Endothelial cell of umbilical vein (primary cell): Measurements from ENCODE around the gene CAMK2N2. TPM values are rescaled to one million over a fixed set of nuclear protein-coding genes. Genes with fewer than 3 reads are reported as not detected.

Source experiments
- BruUV-seq: library from RNA; stranded (reverse); fragments of 400-500 nt; replicated peaks from 2 replicates; lab custom pipeline; 2021; lab: Mats Ljungman, UMichigan
- CTCF ChIA-PET: fragments of 300-600, 350-600 bp; sonication (Branson Sonifier 250); formaldehyde crosslinking; loops from one replicate; lab custom pipeline; 2021; ENCODE audit warnings: antibody characterized with exemption, inconsistent platforms; lab: Charles Lee
- POLR2A ChIA-PET: fragments of 300-600, 350-600 bp; sonication (Branson Sonifier 250); formaldehyde crosslinking; loops from one replicate; lab custom pipeline; 2021; ENCODE audit warnings: antibody characterized with exemption, inconsistent platforms; lab: Charles Lee
- DNase-seq: peaks from one replicate; pipeline ENCODE4 v3.0.0-alpha.2; 2011; ENCODE audit warnings: low read depth, low spot score
- FAIRE-seq: peaks from 2 replicates; lab custom pipeline; 2011; peaks lifted over from hg19 to GRCh38; lab: Jason Lieb, UNC
- H2AFZ ChIP-seq: 2 replicates; pipeline ENCODE4 v1.6.0; 2012; ENCODE audit warnings: low read depth, low read length, control low read depth, inconsistent platforms
- H3K27ac ChIP-seq: 2 replicates; pipeline ENCODE4 v1.5.1; 2011; ENCODE audit warnings: low read depth, mild to moderate bottlenecking, control low read depth, low read length, moderate library complexity; ENCODE audit not compliant: insufficient read depth
- H3K27me3 ChIP-seq, 2 experiments: 2 replicates each; pipeline versions ENCODE4 v1.6.0 to v1.6.1; 2011; ENCODE audit warnings: low read length in 2 of 2, mixed read lengths in 1 of 2; ENCODE audit not compliant: control insufficient read depth in 2 of 2, insufficient read depth in 2 of 2
- H3K36me3 ChIP-seq, 2 experiments: 2 replicates in 1 of 2; 3 replicates in 1 of 2; pipeline ENCODE4 v1.5.1; 2011; ENCODE audit warnings: low read length in 2 of 2, mild to moderate bottlenecking in 1 of 2, moderate library complexity in 1 of 2; ENCODE audit not compliant: control insufficient read depth in 2 of 2, insufficient read depth in 2 of 2; ENCODE audit errors: extremely low read depth in 1 of 2
- H3K4me1 ChIP-seq: 3 replicates; pipeline ENCODE4 v1.5.1; 2011; ENCODE audit warnings: mild to moderate bottlenecking, low read length; ENCODE audit not compliant: control insufficient read depth, insufficient read depth; ENCODE audit errors: extremely low read depth
- H3K4me2 ChIP-seq: 2 replicates; pipeline ENCODE4 v1.6.1; 2011; ENCODE audit warnings: low read length, control low read depth, mixed read lengths; ENCODE audit not compliant: insufficient read depth
- H3K4me3 ChIP-seq, 3 experiments: fragments of 200-600 bp in 1 of 3; sonication (generic), shearing (Covaris generic) in 1 of 3; replicated peaks in 1 of 3; 2 replicates each; pipeline ENCODE4 v1.5.1; 2011 to 2016; ENCODE audit warnings: control low read depth in 3 of 3, low read length in 3 of 3, mild to moderate bottlenecking in 2 of 3, inconsistent platforms in 1 of 3, low read depth in 1 of 3, moderate library complexity in 1 of 3; ENCODE audit not compliant: insufficient read depth in 1 of 3
- H3K79me2 ChIP-seq: 2 replicates; pipeline ENCODE4 v1.6.0; 2012; ENCODE audit warnings: low read length, inconsistent platforms; ENCODE audit not compliant: control insufficient read depth, insufficient read depth
- H3K9ac ChIP-seq: replicated peaks from 2 replicates; pipeline ENCODE3; 2011; ENCODE audit warnings: low read length, control low read depth; ENCODE audit not compliant: insufficient read depth; ENCODE audit errors: extremely low read depth
- H3K9me1 ChIP-seq: replicated peaks from 3 replicates; pipeline ENCODE4 v1.6.0; 2011; ENCODE audit warnings: mild to moderate bottlenecking, low read length; ENCODE audit not compliant: control insufficient read depth, insufficient read depth; ENCODE audit errors: extremely low read depth
- H3K9me3 ChIP-seq: replicated peaks from 2 replicates; pipeline ENCODE4 v1.5.1; 2012; ENCODE audit warnings: low read length, inconsistent platforms; ENCODE audit not compliant: control insufficient read depth, insufficient read depth
- H4K20me1 ChIP-seq: replicated peaks from 2 replicates; pipeline ENCODE3; 2011; ENCODE audit warnings: mild to moderate bottlenecking, low read length; ENCODE audit not compliant: control insufficient read depth, insufficient read depth; ENCODE audit errors: extremely low read depth
- CTCF ChIP-seq, 2 donors: IDR thresholded peaks; 1 replicate in 1 of 2; 2 replicates in 1 of 2; pipeline ENCODE4 v1.5.1; 2011; ENCODE audit warnings: low read length in 2 of 2, mild to moderate bottlenecking in 2 of 2, moderate library complexity in 2 of 2, control low read depth in 1 of 2, inconsistent platforms in 1 of 2, low read depth in 1 of 2; ENCODE audit not compliant: insufficient read depth in 1 of 2; ENCODE audit errors: extremely low read depth in 1 of 2
- EZH2 ChIP-seq: IDR thresholded peaks from 2 replicates; pipeline ENCODE4 v1.6.1; 2012; ENCODE audit warnings: borderline replicate concordance, low read depth, mild to moderate bottlenecking, moderate library complexity, low read length, inconsistent platforms; ENCODE audit not compliant: severe bottlenecking
- FOS ChIP-seq: IDR thresholded peaks from 2 replicates; pipeline ENCODE4 v1.6.1; 2011; ENCODE audit warnings: mild to moderate bottlenecking, low read length, moderate library complexity, borderline replicate concordance; ENCODE audit not compliant: insufficient read depth
- GATA2 ChIP-seq: IDR thresholded peaks from 2 replicates; pipeline ENCODE4 v1.7.0; 2011; ENCODE audit warnings: low read depth, mild to moderate bottlenecking, moderate library complexity, mixed read lengths, low read length; ENCODE audit not compliant: insufficient read length, insufficient read depth
- JUN ChIP-seq: IDR thresholded peaks from 2 replicates; pipeline ENCODE4 v1.6.1; 2011; ENCODE audit warnings: borderline replicate concordance, low read depth; ENCODE audit not compliant: insufficient read length, insufficient read depth
- MAX ChIP-seq: IDR thresholded peaks from 2 replicates; pipeline ENCODE4 v1.6.1; 2011; ENCODE audit not compliant: insufficient read depth, insufficient read length
- MYC ChIP-seq: IDR thresholded peaks from one replicate; pipeline ENCODE4 v1.6.1; 2011; ENCODE audit warnings: mild to moderate bottlenecking, low read depth, low read length
- POLR2A ChIP-seq: IDR thresholded peaks from 2 replicates; pipeline ENCODE4 v1.6.1; 2012; ENCODE audit warnings: low read depth, mild to moderate bottlenecking, control low read depth, low read length
- POLR2AphosphoS5 ChIP-seq: IDR thresholded peaks from 2 replicates; pipeline ENCODE4 v1.6.1; 2012; ENCODE audit warnings: low read depth, mild to moderate bottlenecking, control low read depth, low read length, moderate library complexity; ENCODE audit not compliant: insufficient read depth
- dilution Hi-C: fragments of 300-500 bp; cut with MboI; formaldehyde crosslinking; loops from one replicate; pipeline ENCODE4 v1.15.0; 2019; ENCODE audit warnings: low sequenced_read_pairs; ENCODE audit not compliant: extremely low pct_ligation_motif_present
- intact Hi-C: fragments of 100-400 bp; cut with micrococcal nuclease; formaldehyde crosslinking; loops from one replicate; pipeline ENCODE4 v1.10.0; 2022
- polyA plus RNA-seq, 4 experiments: library from polyadenylated mRNA; depleted of rRNA in 3 of 4; stranded (reverse) in 3 of 4; unstranded in 1 of 4; fragments of >200 nt; gene quantifications; 2 replicates each; pipeline versions ENCODE4 v1.2.1 to v1.2.3, GENCODE V29; 2011 to 2012; ENCODE audit warnings: missing spikeins in 1 of 4
- total RNA-seq: library from RNA; stranded (reverse); gene quantifications from 2 replicates; pipeline ENCODE4 v1.2.3, GENCODE V29; 2021

Gene CAMK2N2
- total and polyA plus RNA-seq, 2 donors (not counting 3 experiments of a cell fraction or from before 2014, with no cell fraction given), result 0.11 TPM; not detected in 1

GRCh38 chr3:184258926-184259325 lies 2.4 kb downstream of the CAMK2N2 start:
- peaks cover 13% of the 10 kb centered on the region for H3K4me1 ChIP-seq
- H3K9ac ChIP-seq, result no peak overlapping the region
- POLR2A ChIA-PET, result no interaction called here
- H3K4me2 ChIP-seq, result no peak overlapping the region
- peaks cover 26 to 34% of the 10 kb centered on the region in 2 experiments for H3K27me3 ChIP-seq
- FAIRE-seq, result no peak
- CTCF ChIA-PET, result interaction anchor here (3.0 to 3.4 kb wide), 3 partner anchors 9 to 32 kb away, joined by 13 to 16 read pairs (median 15); partner anchors contain the start of gene EEF1AKMT4
- H3K79me2 ChIP-seq, result no peaks in the 10 kb centered on the region
- dilution Hi-C loops (no loop called here), intact Hi-C loops (no loop called here)
- H2AFZ ChIP-seq, result no peak overlapping the region
- no peaks in the 10 kb centered on the region for H3K9me3 ChIP-seq
- no peaks in the 10 kb centered on the region for H3K36me3 ChIP-seq
- no peak overlapping the region for H3K27ac ChIP-seq
- TF ChIP-seq EZH2, result no peak
- no peak for TF ChIP-seq MYC
- TF ChIP-seq POLR2A, result no peak
- H3K9me1 ChIP-seq, result no peaks in the 10 kb centered on the region
- H3K4me3 ChIP-seq, result no peak overlapping the region
- no peaks in the 10 kb centered on the region for H4K20me1 ChIP-seq
- no TSS peak for BruUV-seq
- no peak for DNase-seq

GRCh38 chr3:184257083-184257915 lies 4.1 kb downstream of the CAMK2N2 start:
- no peak for FAIRE-seq
- no peaks in the 10 kb centered on the region for H3K9me3 ChIP-seq
- CTCF ChIA-PET, result interaction anchor here (1.0 to 3.0 kb wide), 3 partner anchors 14 to 30 kb away, joined by 3 to 13 read pairs (median 5); no protein-coding TSS in a partner anchor
- H3K27ac ChIP-seq, result no peak overlapping the region
- TF ChIP-seq POLR2A (no peak), JUN (no peak), MAX (no peak), GATA2 (no peak), FOS (no peak), EZH2 (no peak), CTCF (IDR thresholded peaks at IDR 0.05; ENCODE audit: extremely low read depth in 1 of 2, insufficient read depth in 1 of 2, low read depth in 1 of 2, low read length in 2 of 2) (no peak), POLR2AphosphoS5 (no peak), MYC (no peak)
- H2AFZ ChIP-seq, result no peak overlapping the region
- H4K20me1 ChIP-seq, result no peaks in the 10 kb centered on the region
- H3K4me1 ChIP-seq, result peaks cover 13% of the 10 kb centered on the region
- dilution Hi-C loops (no loop called here), intact Hi-C loops (no loop called here)
- no peaks in the 10 kb centered on the region for H3K36me3 ChIP-seq
- no peaks in the 10 kb centered on the region for H3K79me2 ChIP-seq
- no peak overlapping the region for H3K4me3 ChIP-seq
- H3K4me2 ChIP-seq, result no peak overlapping the region
- no TSS peak for BruUV-seq
- DNase-seq, result no peak
- peaks cover 19 to 26% of the 10 kb centered on the region in 2 experiments for H3K27me3 ChIP-seq
- H3K9me1 ChIP-seq, result no peaks in the 10 kb centered on the region
- POLR2A ChIA-PET, result no interaction called here
- H3K9ac ChIP-seq, result no peak overlapping the region
